ENCODE data around the gene TPCN2.

Gene TPCN2

GRCh38 chr11:69097263-69097662 lies 48.5 kb downstream of the TPCN2 start:
- DNase-seq, result no peak

GRCh38 chr11:69099180-69099579 lies 50.4 kb downstream of the TPCN2 start:
- DNase-seq, result no peak

GRCh38 chr11:69100454-69101114 lies 51.9 kb downstream of the TPCN2 start:
- no peak for DNase-seq

GRCh38 chr11:69101115-69101791 lies 52.5 kb downstream of the TPCN2 start:
- peak; percentile 60 for DNase-seq

- DNase-seq, result no peak
These were observed 53.3 kb downstream of the TPCN2 start for GRCh38 chr11:69101792-69102695.

GRCh38 chr11:69102732-69103615 lies 54.2 kb downstream of the TPCN2 start:
- DNase-seq, result no peak

- no peak for DNase-seq
These were observed 55.6 kb downstream of the TPCN2 start for GRCh38 chr11:69104212-69104855.

- no peak for DNase-seq
These were observed 56.2 kb downstream of the TPCN2 start for GRCh38 chr11:69104856-69105395.

GRCh38 chr11:69105461-69106030 lies 56.8 kb downstream of the TPCN2 start:
- no peak for DNase-seq

GRCh38 chr11:69106031-69106811 lies 57.5 kb downstream of the TPCN2 start:
- no peak for DNase-seq

GRCh38 chr11:69107413-69107812 lies 58.7 kb downstream of the TPCN2 start:
- DNase-seq, result no peak

- DNase-seq, result no peak
These were observed 59.3 kb downstream of the TPCN2 start for GRCh38 chr11:69108030-69108429.

GRCh38 chr11:69108559-69108958 lies 59.8 kb downstream of the TPCN2 start:
- no peak for DNase-seq

GRCh38 chr11:69109101-69109500 lies 60.4 kb downstream of the TPCN2 start:
- no peak for DNase-seq

GRCh38 chr11:69110451-69110850 lies 61.7 kb downstream of the TPCN2 start:
- no peak for DNase-seq

- DNase-seq, result no peak
These were observed 63.2 kb downstream of the TPCN2 start for GRCh38 chr11:69111624-69112542.

- no peak for DNase-seq
These were observed 64.5 kb downstream of the TPCN2 start for GRCh38 chr11:69113226-69113625.

- DNase-seq, result no peak
These were observed 65.1 kb downstream of the TPCN2 start for GRCh38 chr11:69113646-69114340.

- no peak for DNase-seq
These were observed 65.6 kb downstream of the TPCN2 start for GRCh38 chr11:69114362-69114761.
